SK-N-SH treated with all-trans-retinoic acid at 6 μM for 48 hours (cell line): ENCODE data around the gene METTL26.

Source experiments
- ATAC-seq: fragments of 200-7000 bp; cut with Tn5 transposase; 3 replicates; pipeline ENCODE4 v1.9.1; 2020; ENCODE audit warnings: mild to moderate bottlenecking, moderate library complexity
- ARNTL ChIP-seq: fragments of 450-650 bp; formaldehyde crosslinking; IDR thresholded peaks from 2 replicates; pipeline ENCODE4 v1.5.0; 2020; ENCODE audit warnings: low read depth, mild to moderate bottlenecking, moderate library complexity, borderline replicate concordance
- BACH2 ChIP-seq: fragments of 250-450 bp; sonication (Bioruptor Pico); IDR thresholded peaks from 2 replicates; pipeline ENCODE4 v1.9.0; 2021; ENCODE audit warnings: mild to moderate bottlenecking, borderline replicate concordance
- CSDC2 ChIP-seq: fragments of 250-450 bp; sonication (Bioruptor Pico); IDR thresholded peaks from 2 replicates; pipeline ENCODE4 v1.5.0; 2020; ENCODE audit warnings: mild to moderate bottlenecking, moderate library complexity
- ESRRG ChIP-seq: fragments of 250-450 bp; sonication (Bioruptor Pico); IDR thresholded peaks from 2 replicates; pipeline ENCODE4 v1.6.1; 2021; ENCODE audit warnings: mild to moderate bottlenecking
- GLIS3 ChIP-seq: fragments of 250-450 bp; sonication (Bioruptor Pico); IDR thresholded peaks from 2 replicates; pipeline ENCODE4 v1.5.0; 2020; ENCODE audit warnings: mild to moderate bottlenecking, moderate library complexity
- ISL1 ChIP-seq: fragments of 250-450 bp; sonication (Bioruptor Pico); IDR thresholded peaks from 2 replicates; pipeline ENCODE4 v2.1.2; 2022; ENCODE audit warnings: mild to moderate bottlenecking, moderate library complexity
- OSR1 ChIP-seq: fragments of 250-450 bp; sonication (Bioruptor Pico); IDR thresholded peaks from 2 replicates; pipeline ENCODE4 v1.8.0; 2022; ENCODE audit warnings: moderate library complexity, mild to moderate bottlenecking, inconsistent platforms
- PATZ1 ChIP-seq: fragments of 250-450 bp; sonication (Bioruptor Pico); IDR thresholded peaks from 2 replicates; pipeline ENCODE4 v1.8.0; 2020; ENCODE audit warnings: mild to moderate bottlenecking, moderate library complexity, borderline replicate concordance
- PPARA ChIP-seq: fragments of 250-450 bp; sonication (Bioruptor Pico); IDR thresholded peaks from 2 replicates; pipeline ENCODE4 v1.5.0; 2020; ENCODE audit warnings: mild to moderate bottlenecking, borderline replicate concordance
- RARB ChIP-seq: fragments of 250-450 bp; sonication (Bioruptor Pico); IDR thresholded peaks from 2 replicates; pipeline ENCODE4 v1.8.0; 2021; ENCODE audit warnings: mild to moderate bottlenecking, moderate library complexity
- TCF4 ChIP-seq: fragments of 250-450 bp; sonication (Bioruptor Pico); IDR thresholded peaks from 2 replicates; pipeline ENCODE4 v1.8.0; 2021; ENCODE audit warnings: mild to moderate bottlenecking, moderate library complexity, borderline replicate concordance
- TOX ChIP-seq: fragments of 250-450 bp; sonication (Bioruptor Pico); IDR thresholded peaks from 2 replicates; pipeline ENCODE4 v1.8.0; 2021; ENCODE audit warnings: mild to moderate bottlenecking, moderate library complexity, borderline replicate concordance
- ZC3H10 ChIP-seq: fragments of 250-450 bp; sonication (Bioruptor Pico); IDR thresholded peaks from 2 replicates; pipeline ENCODE4 v1.5.1; 2021; ENCODE audit warnings: mild to moderate bottlenecking, moderate library complexity
- ZFP3 ChIP-seq: fragments of 250-450 bp; sonication (Bioruptor Pico); IDR thresholded peaks from 2 replicates; pipeline ENCODE4 v1.5.0; 2020; ENCODE audit warnings: mild to moderate bottlenecking, moderate library complexity
- ZFP30 ChIP-seq: fragments of 450-650 bp; formaldehyde crosslinking; IDR thresholded peaks from 2 replicates; pipeline ENCODE4 v1.5.0; 2022; ENCODE audit warnings: mild to moderate bottlenecking, moderate library complexity
- ZNF565 ChIP-seq: fragments of 450-650 bp; formaldehyde crosslinking; conservative IDR thresholded peaks from 2 replicates; pipeline ENCODE4 v1.5.0; 2020; ENCODE audit warnings: low read depth, mild to moderate bottlenecking, moderate library complexity
- ZNF70 ChIP-seq: fragments of 450-650 bp; formaldehyde crosslinking; IDR thresholded peaks from 2 replicates; pipeline ENCODE4 v1.5.0; 2020; ENCODE audit warnings: mild to moderate bottlenecking, moderate library complexity
- ZNF8 ChIP-seq: fragments of 450-650 bp; formaldehyde crosslinking; IDR thresholded peaks from 2 replicates; pipeline ENCODE4 v1.5.0; 2020; ENCODE audit warnings: mild to moderate bottlenecking, moderate library complexity
- TF ChIP-seq, protein P1 (sequence below): fragments of 250-450 bp; sonication (Bioruptor Pico); IDR thresholded peaks from 2 replicates; pipeline ENCODE4 v1.5.1; 2021; ENCODE audit warnings: mild to moderate bottlenecking, moderate library complexity
- TF ChIP-seq, protein P2 (sequence below): fragments of 250-450 bp; sonication (Bioruptor Pico); IDR thresholded peaks from 2 replicates; pipeline ENCODE4 v1.5.1; 2020; ENCODE audit warnings: low read depth, mild to moderate bottlenecking, moderate library complexity
- TF ChIP-seq, protein P3 (sequence below): fragments of 250-450 bp; sonication (Bioruptor Pico); IDR thresholded peaks from 2 replicates; pipeline ENCODE4 v1.8.0; 2021; ENCODE audit warnings: low read depth, mild to moderate bottlenecking, moderate library complexity, borderline replicate concordance
- TF ChIP-seq, protein P4 (sequence below): fragments of 250-450 bp; sonication (Bioruptor Pico); IDR thresholded peaks from 2 replicates; pipeline ENCODE4 v1.5.0; 2020; ENCODE audit warnings: mild to moderate bottlenecking, moderate library complexity

The METTL26 gene

GRCh38 chr16:590188-590814 lies 45.8 kb downstream of the METTL26 start:
- no peak for ATAC-seq
- TF ChIP-seq ARNTL (CRISPR knock-in tag), result no peak
- TF ChIP-seq CSDC2, result no peak
- no peak for TF ChIP-seq ESRRG (CRISPR knock-in tag)
- TF ChIP-seq, protein P1, sequence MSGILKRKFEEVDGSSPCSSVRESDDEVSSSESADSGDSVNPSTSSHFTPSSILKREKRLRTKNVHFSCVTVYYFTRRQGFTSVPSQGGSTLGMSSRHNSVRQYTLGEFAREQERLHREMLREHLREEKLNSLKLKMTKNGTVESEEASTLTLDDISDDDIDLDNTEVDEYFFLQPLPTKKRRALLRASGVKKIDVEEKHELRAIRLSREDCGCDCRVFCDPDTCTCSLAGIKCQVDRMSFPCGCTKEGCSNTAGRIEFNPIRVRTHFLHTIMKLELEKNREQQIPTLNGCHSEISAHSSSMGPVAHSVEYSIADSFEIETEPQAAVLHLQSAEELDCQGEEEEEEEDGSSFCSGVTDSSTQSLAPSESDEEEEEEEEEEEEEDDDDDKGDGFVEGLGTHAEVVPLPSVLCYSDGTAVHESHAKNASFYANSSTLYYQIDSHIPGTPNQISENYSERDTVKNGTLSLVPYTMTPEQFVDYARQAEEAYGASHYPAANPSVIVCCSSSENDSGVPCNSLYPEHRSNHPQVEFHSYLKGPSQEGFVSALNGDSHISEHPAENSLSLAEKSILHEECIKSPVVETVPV (CRISPR knock-in tag), result no peak
- no peak for TF ChIP-seq ZC3H10 (CRISPR knock-in tag)
- TF ChIP-seq ISL1, result no peak
- TF ChIP-seq TOX (CRISPR knock-in tag), result no peak
- TF ChIP-seq, protein P2, sequence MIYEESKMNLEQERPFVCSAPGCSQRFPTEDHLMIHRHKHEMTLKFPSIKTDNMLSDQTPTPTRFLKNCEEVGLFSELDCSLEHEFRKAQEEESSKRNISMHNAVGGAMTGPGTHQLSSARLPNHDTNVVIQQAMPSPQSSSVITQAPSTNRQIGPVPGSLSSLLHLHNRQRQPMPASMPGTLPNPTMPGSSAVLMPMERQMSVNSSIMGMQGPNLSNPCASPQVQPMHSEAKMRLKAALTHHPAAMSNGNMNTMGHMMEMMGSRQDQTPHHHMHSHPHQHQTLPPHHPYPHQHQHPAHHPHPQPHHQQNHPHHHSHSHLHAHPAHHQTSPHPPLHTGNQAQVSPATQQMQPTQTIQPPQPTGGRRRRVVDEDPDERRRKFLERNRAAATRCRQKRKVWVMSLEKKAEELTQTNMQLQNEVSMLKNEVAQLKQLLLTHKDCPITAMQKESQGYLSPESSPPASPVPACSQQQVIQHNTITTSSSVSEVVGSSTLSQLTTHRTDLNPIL, result no peak
- TF ChIP-seq ZFP3, result no peak
- TF ChIP-seq BACH2 (CRISPR knock-in tag), result no peak
- TF ChIP-seq PPARA, result no peak
- no peak for TF ChIP-seq ZNF70 (CRISPR knock-in tag)
- TF ChIP-seq ZNF565 (CRISPR knock-in tag), result no peak
- TF ChIP-seq, protein P3, sequence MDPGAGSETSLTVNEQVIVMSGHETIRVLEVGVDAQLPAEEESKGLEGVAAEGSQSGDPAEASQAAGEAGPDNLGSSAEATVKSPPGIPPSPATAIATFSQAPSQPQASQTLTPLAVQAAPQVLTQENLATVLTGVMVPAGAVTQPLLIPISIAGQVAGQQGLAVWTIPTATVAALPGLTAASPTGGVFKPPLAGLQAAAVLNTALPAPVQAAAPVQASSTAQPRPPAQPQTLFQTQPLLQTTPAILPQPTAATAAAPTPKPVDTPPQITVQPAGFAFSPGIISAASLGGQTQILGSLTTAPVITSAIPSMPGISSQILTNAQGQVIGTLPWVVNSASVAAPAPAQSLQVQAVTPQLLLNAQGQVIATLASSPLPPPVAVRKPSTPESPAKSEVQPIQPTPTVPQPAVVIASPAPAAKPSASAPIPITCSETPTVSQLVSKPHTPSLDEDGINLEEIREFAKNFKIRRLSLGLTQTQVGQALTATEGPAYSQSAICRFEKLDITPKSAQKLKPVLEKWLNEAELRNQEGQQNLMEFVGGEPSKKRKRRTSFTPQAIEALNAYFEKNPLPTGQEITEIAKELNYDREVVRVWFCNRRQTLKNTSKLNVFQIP (CRISPR knock-in tag), result no peak
- TF ChIP-seq TCF4 (CRISPR knock-in tag), result no peak
- TF ChIP-seq ZFP30 (CRISPR knock-in tag), result no peak
- no peak for TF ChIP-seq PATZ1 (CRISPR knock-in tag)
- TF ChIP-seq, all 23 proteins: peak for 0

GRCh38 chr16:589658-590187 lies 46.4 kb downstream of the METTL26 start, which contains the start of gene RAB40C:
Gene RAB40C, plus strand, starts transcription at chr16:590066. Its CDS starts 226 bp downstream, at chr16:590292.
- TF ChIP-seq TCF4 (CRISPR knock-in tag) (no peak), OSR1 (CRISPR knock-in tag) (no peak), GLIS3 (CRISPR knock-in tag) (no peak), ZFP3 (no peak), PPARA (no peak), ISL1 (no peak), ARNTL (CRISPR knock-in tag) (no peak), ZFP30 (CRISPR knock-in tag) (no peak), RARB (no peak), ZNF565 (CRISPR knock-in tag) (no peak), ZNF70 (CRISPR knock-in tag) (no peak), ZNF8 (no peak), CSDC2 (no peak), TOX (CRISPR knock-in tag) (no peak)
- TF ChIP-seq, protein P1 (CRISPR knock-in tag), result no peak
- TF ChIP-seq, protein P4, sequence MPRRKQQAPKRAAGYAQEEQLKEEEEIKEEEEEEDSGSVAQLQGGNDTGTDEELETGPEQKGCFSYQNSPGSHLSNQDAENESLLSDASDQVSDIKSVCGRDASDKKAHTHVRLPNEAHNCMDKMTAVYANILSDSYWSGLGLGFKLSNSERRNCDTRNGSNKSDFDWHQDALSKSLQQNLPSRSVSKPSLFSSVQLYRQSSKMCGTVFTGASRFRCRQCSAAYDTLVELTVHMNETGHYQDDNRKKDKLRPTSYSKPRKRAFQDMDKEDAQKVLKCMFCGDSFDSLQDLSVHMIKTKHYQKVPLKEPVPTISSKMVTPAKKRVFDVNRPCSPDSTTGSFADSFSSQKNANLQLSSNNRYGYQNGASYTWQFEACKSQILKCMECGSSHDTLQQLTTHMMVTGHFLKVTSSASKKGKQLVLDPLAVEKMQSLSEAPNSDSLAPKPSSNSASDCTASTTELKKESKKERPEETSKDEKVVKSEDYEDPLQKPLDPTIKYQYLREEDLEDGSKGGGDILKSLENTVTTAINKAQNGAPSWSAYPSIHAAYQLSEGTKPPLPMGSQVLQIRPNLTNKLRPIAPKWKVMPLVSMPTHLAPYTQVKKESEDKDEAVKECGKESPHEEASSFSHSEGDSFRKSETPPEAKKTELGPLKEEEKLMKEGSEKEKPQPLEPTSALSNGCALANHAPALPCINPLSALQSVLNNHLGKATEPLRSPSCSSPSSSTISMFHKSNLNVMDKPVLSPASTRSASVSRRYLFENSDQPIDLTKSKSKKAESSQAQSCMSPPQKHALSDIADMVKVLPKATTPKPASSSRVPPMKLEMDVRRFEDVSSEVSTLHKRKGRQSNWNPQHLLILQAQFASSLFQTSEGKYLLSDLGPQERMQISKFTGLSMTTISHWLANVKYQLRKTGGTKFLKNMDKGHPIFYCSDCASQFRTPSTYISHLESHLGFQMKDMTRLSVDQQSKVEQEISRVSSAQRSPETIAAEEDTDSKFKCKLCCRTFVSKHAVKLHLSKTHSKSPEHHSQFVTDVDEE (CRISPR knock-in tag), result no peak
- TF ChIP-seq, protein P2, result no peak
- TF ChIP-seq, protein P3 (CRISPR knock-in tag), result no peak
- peak; percentile 87 for ATAC-seq
